Lower leg skin (tissue), 4 donors: Measurements from ENCODE around the gene KRTAP5-7. TPM values are rescaled to one million over a fixed set of nuclear protein-coding genes. Genes with fewer than 3 reads are reported as not detected.
"Not testable (repeated sequence)": the region's sequence is repeated elsewhere in the genome, so short reads cannot be mapped to it uniquely, and the experiment has no call there.

Experiments used
- DNase-seq, 2 donors: peaks; one replicate each; pipeline ENCODE4 v3.0.0-alpha.2; 2019; ENCODE audit warnings: low spot score in 2 of 2
- H3K4me3 ChIP-seq: fragments of 200-600 bp; sonication (generic); 2 replicates; pipeline ENCODE4 v1.5.1; 2017; ENCODE audit warnings: mild to moderate bottlenecking, low read depth; ENCODE audit not compliant: poor library complexity, severe bottlenecking
- CTCF ChIP-seq, 3 donors: fragments of 450-650 bp; IDR thresholded peaks; one replicate each; pipeline ENCODE4 v1.5.1; 2016; ENCODE audit warnings: antibody characterized with exemption in 3 of 3, mild to moderate bottlenecking in 3 of 3, moderate library complexity in 2 of 3
- POLR2A ChIP-seq, 2 donors: fragments of 450-650 bp; IDR thresholded peaks; one replicate each; pipeline ENCODE4 v1.6.1; 2016 to 2017; ENCODE audit warnings: antibody characterized with exemption in 2 of 2, mild to moderate bottlenecking in 1 of 2, moderate library complexity in 1 of 2
- WGBS, 2 donors: methylation state at CpG; one replicate each; pipeline ENCODE4 v1.1.5; 2018; 5-methylcytosine and 5-hydroxymethylcytosine counted together
- intact Hi-C: fragments of 100-400 bp; cut with DNase I; formaldehyde crosslinking; loops from one replicate; pipeline ENCODE4 v1.15.0; 2023; ENCODE audit warnings: low total_unique reads
- total RNA-seq, 4 donors: library from RNA; depleted of rRNA; stranded (reverse); fragments of >200 nt; gene quantifications; one replicate each; pipeline ENCODE4 v1.1.0, GENCODE V29; 2016

KRTAP5-7 gene
- total RNA-seq, 4 donors from 2014 or later: 5.4 TPM; not detected in 3

- DNase-seq: peak in 1 of 2 donors; percentile 21
- no peak for TF ChIP-seq CTCF (IDR thresholded peaks at IDR 0.05)
- no peak for TF ChIP-seq POLR2A (IDR thresholded peaks at IDR 0.05)
- intact Hi-C loops: no loop called here
- 76 to 79% methylated on average over 10 of the region's 10 CpGs for WGBS, 2 donors
- H3K4me3 ChIP-seq: no peak overlapping the region
Measured at GRCh38 chr11:71532036-71532610, 5.1 kb downstream of the KRTAP5-7 start.

GRCh38 chr11:71534711-71535608 is 7.9 kb downstream of the KRTAP5-7 start:
- DNase-seq: peak in 1 of 2 donors; percentile 17
- intact Hi-C loops, H3K4me3 ChIP-seq: not testable (repeated sequence)
- 78 to 84% methylated on average over 17 of the region's 17 CpGs for WGBS, 2 donors

- TF ChIP-seq POLR2A (IDR thresholded peaks at IDR 0.05) (no peak), CTCF (IDR thresholded peaks at IDR 0.05) (no peak)
- 84 to 91% methylated on average over 9 of the region's 9 CpGs for WGBS, 2 donors
- no peak overlapping the region for H3K4me3 ChIP-seq
- intact Hi-C loops: no loop called here
- DNase-seq: peak in 1 of 2 donors; percentile 15
Measured at GRCh38 chr11:71535825-71536224, 8.8 kb downstream of the KRTAP5-7 start.

GRCh38 chr11:71537537-71537936 is 10.5 kb downstream of the KRTAP5-7 start:
- 83 to 87% methylated on average over 9 of the region's 9 CpGs for WGBS, 2 donors
- DNase-seq: no peak
- intact Hi-C loops: no loop called here
- TF ChIP-seq POLR2A (IDR thresholded peaks at IDR 0.05): no peak
- TF ChIP-seq CTCF (IDR thresholded peaks at IDR 0.05): no peak
- H3K4me3 ChIP-seq: no peak overlapping the region

GRCh38 chr11:71537977-71538665 is 11.1 kb downstream of the KRTAP5-7 start, which contains the start of gene KRTAP5-8:
KRTAP5-8 (plus strand) TSS chr11:71538025; CDS start chr11:71538056, 31 bp downstream.
- WGBS, 2 donors: 50 to 90% methylated on average over 2 of the region's 4 CpGs
- intact Hi-C loops, DNase-seq, H3K4me3 ChIP-seq: not testable (repeated sequence)

GRCh38 chr11:71538666-71538990 is 11.6 kb downstream of the KRTAP5-7 start:
- intact Hi-C loops: no loop called here
- 92 to 94% methylated on average over 4 of the region's 4 CpGs for WGBS, 2 donors
- TF ChIP-seq POLR2A (IDR thresholded peaks at IDR 0.05) (no peak), CTCF (IDR thresholded peaks at IDR 0.05) (no peak)
- no peak overlapping the region for H3K4me3 ChIP-seq
- no peak for DNase-seq
